Suprapubic skin (tissue), 4 donors: Measurements from ENCODE around the gene TRPM2. TPM values are rescaled to one million over a fixed set of nuclear protein-coding genes. Genes with fewer than 3 reads are reported as not detected.
A peak's percentile ranks its signal among the peaks of the same experiment; 100 is the strongest.

Experiments
- DNase-seq, 2 donors: peaks; one replicate each; pipeline ENCODE4 v3.0.0-alpha.2; 2019; ENCODE audit warnings: low spot score in 2 of 2
- H3K27ac ChIP-seq: fragments of 200-600 bp; sonication (generic); one replicate; pipeline ENCODE4 v1.5.1; 2019
- H3K27me3 ChIP-seq: fragments of 200-600 bp; sonication (generic); one replicate; pipeline ENCODE4 v1.5.1; 2019
- H3K36me3 ChIP-seq: fragments of 200-600 bp; sonication (generic); one replicate; pipeline ENCODE4 v1.5.1; 2019
- H3K4me1 ChIP-seq: fragments of 200-600 bp; sonication (generic); one replicate; pipeline ENCODE4 v1.5.1; 2019
- H3K4me3 ChIP-seq: fragments of 200-600 bp; sonication (generic); one replicate; pipeline ENCODE4 v1.5.1; 2019; ENCODE audit warnings: mild to moderate bottlenecking
- H3K9me3 ChIP-seq: fragments of 200-600 bp; sonication (generic); one replicate; pipeline ENCODE4 v1.5.1; 2019
- EP300 ChIP-seq: sonication (generic); formaldehyde crosslinking; IDR thresholded peaks from one replicate; pipeline ENCODE4 v1.6.1; 2017; ENCODE audit warnings: antibody characterized with exemption
- POLR2A ChIP-seq, 2 donors: fragments of 450-650 bp; IDR thresholded peaks; one replicate each; pipeline ENCODE4 v1.6.1; 2017; ENCODE audit warnings: antibody characterized with exemption in 2 of 2, mild to moderate bottlenecking in 2 of 2, moderate library complexity in 2 of 2
- POLR2AphosphoS5 ChIP-seq, 3 donors: sonication (generic); formaldehyde crosslinking; IDR thresholded peaks; one replicate each; pipeline ENCODE4 v1.6.1; 2017; ENCODE audit warnings: antibody characterized with exemption in 3 of 3
- WGBS: methylation state at CpG from one replicate; pipeline ENCODE4 v1.1.5; 2018; 5-methylcytosine and 5-hydroxymethylcytosine counted together
- total RNA-seq, 4 donors: library from RNA; depleted of rRNA; stranded (reverse); fragments of >200 nt; gene quantifications; one replicate each; pipeline ENCODE4 v1.1.0, GENCODE V29; 2016
- TF ChIP-seq, protein P1 (sequence below), 2 donors: fragments of 200-600 bp in 1 of 2; fragments of 450-650 bp in 1 of 2; sonication (generic) in 1 of 2; IDR thresholded peaks; one replicate each; pipeline ENCODE4 v1.5.1; 2016 to 2019; ENCODE audit warnings: antibody characterized with exemption in 2 of 2, mild to moderate bottlenecking in 1 of 2, moderate library complexity in 1 of 2

The TRPM2 gene
- 1 to 10 TPM; 2.5 to 4.2 (median 3.2) TPM for total RNA-seq

DNA sequence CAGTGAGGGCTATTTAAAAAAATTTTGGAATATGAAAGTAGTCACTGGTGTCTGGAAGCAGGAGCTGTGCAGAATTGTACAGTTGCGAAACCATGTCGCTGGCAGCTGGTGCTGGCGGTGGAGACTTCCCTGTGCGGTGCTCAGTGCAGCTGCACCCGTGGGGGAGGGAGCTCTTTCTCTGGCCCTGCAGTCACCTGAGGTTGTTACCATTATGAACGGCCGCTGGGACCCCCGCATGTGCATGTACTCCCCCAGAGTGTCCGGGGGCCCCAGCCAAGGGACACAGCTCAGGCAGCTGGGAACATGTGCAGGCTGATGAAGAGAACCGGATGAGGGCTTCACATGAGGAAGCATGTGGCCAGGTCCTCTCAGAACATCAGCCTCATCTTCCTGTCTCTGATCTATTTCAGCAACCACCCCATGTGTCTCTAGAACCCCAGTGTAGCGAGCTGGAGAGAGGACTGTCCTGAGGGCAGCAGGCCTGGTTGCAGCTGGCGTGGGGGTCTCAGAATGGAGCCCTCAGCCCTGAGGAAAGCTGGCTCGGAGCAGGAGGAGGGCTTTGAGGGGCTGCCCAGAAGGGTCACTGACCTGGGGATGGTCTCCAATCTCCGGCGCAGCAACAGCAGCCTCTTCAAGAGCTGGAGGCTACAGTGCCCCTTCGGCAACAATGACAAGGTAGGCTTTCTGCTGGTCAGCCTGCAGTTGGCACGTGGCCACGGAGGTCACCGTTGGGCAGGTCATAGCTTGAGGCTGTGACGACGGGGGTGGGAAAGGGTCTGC, at the start of gene TRPM2:
Gene TRPM2 (plus strand): TSS at position 431 of the 780 bp plus-strand sequence. CDS start 80 bp downstream, at position 511.
- 54% methylated on average over 12 of the region's 21 CpGs for WGBS
- Histone ChIP-seq H3K4me1 (peaks cover 24% of the 10 kb centered on the region), H3K9me3 (no peaks in the 10 kb centered on the region), H3K36me3 (no peaks in the 10 kb centered on the region), H3K27me3 (peaks cover 45% of the 10 kb centered on the region), H3K4me3 (peak within 1 kb of the TSS; percentile 19), H3K27ac (peak within 1 kb of the TSS; percentile 38)
- TF ChIP-seq, protein P1, sequence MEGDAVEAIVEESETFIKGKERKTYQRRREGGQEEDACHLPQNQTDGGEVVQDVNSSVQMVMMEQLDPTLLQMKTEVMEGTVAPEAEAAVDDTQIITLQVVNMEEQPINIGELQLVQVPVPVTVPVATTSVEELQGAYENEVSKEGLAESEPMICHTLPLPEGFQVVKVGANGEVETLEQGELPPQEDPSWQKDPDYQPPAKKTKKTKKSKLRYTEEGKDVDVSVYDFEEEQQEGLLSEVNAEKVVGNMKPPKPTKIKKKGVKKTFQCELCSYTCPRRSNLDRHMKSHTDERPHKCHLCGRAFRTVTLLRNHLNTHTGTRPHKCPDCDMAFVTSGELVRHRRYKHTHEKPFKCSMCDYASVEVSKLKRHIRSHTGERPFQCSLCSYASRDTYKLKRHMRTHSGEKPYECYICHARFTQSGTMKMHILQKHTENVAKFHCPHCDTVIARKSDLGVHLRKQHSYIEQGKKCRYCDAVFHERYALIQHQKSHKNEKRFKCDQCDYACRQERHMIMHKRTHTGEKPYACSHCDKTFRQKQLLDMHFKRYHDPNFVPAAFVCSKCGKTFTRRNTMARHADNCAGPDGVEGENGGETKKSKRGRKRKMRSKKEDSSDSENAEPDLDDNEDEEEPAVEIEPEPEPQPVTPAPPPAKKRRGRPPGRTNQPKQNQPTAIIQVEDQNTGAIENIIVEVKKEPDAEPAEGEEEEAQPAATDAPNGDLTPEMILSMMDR (IDR thresholded peaks at IDR 0.05): no peak
- TF ChIP-seq POLR2A (IDR thresholded peaks at IDR 0.05): no peak
- no peak for TF ChIP-seq EP300
- no peak for TF ChIP-seq POLR2AphosphoS5 (IDR thresholded peaks at IDR 0.05)
- DNase-seq: peak in 1 of 2 donors; percentile 64

DNA sequence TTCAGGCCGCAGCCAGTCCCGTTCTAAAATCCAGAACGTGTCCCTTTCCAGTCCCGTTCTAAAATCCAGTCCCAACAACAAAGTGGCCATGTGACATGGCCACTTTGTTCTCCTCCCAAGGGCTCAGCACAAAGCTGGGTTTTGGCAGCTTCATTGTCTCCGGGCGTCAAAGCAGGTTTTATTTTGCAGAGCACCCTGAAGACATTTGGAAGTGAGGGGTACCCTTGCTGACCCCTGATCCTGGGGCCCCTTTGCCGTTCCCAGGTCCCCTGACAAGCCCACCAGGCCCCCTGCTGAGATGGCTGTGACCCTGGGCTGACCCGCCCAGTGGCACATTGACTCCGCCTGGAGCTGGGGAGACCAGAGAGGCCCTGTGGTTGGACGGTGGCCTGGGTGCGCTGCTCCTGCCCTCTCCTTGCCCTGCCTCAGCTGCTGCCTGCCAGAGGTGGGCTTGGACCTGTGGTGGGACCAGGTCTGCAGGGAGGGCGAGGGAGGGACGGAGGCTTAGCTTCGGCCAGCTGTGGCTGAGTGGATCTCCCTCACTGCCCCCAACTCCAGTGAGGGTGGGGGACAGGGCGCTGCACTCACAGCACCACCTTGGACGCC, 49.3 kb upstream of the TRPM2 start:
- DNase-seq: no peak
- H3K4me3 ChIP-seq: no peak overlapping the region
- 47% methylated on average over 6 of the region's 16 CpGs for WGBS
- no peaks in the 10 kb centered on the region for H3K9me3 ChIP-seq
- no peak for TF ChIP-seq EP300
- peaks cover 21% of the 10 kb centered on the region for H3K36me3 ChIP-seq
- no peaks in the 10 kb centered on the region for H3K27me3 ChIP-seq
- H3K4me1 ChIP-seq: peaks cover 66% of the 10 kb centered on the region
- H3K27ac ChIP-seq: peak overlapping the region; percentile 23

DNA sequence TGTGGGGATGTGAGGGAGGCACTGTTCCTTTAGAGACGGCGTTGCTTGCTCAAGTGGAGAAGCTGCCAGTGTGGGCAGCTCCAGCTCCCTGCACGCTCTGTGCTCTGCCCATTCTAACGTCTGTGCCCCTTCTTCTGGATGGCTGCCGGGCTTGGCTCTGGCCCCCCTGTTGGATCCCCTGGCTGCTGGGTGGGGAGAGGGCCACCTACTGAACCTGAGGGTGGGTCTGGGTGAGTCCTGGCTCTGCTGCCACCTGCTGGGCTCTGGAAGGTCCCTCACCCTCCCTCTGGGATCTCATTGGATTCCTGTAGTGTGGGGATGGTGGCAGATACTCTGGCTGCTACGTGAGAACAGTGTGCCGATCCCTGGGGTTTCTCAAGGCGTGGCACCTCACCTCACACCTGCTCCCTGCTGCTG, 48.5 kb upstream of the TRPM2 start:
- Histone ChIP-seq H3K4me3 (no peak overlapping the region), H3K4me1 (peaks cover 59% of the 10 kb centered on the region), H3K27ac (no peak overlapping the region), H3K36me3 (peaks cover 26% of the 10 kb centered on the region), H3K27me3 (no peaks in the 10 kb centered on the region), H3K9me3 (no peaks in the 10 kb centered on the region)
- WGBS: 0% methylated on average over 1 of the region's 8 CpGs
- DNase-seq: no peak
- TF ChIP-seq, protein P1 (IDR thresholded peaks at IDR 0.05): peak in 1 of 2 donors; percentile 72
- TF ChIP-seq EP300: no peak

DNA sequence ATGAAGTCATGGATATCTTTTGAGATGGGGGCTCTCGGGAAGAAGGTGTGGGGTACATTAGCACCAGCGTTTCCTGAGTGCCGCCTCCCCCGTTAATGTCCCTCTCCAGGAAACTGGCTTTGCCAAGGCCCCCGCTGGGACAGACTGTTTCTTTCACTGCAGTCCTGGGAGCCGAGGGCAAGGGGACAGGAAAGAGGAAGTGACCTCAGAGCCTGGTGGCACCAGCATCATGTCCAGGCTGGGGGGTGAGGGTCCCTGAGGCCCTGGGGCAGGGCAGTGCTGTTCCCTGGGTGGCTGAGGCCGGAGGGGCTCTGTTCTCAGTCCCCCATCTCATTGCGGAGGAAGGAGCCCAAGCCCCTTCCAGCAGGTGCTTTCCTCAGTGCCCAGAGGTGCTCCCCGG, 47.7 kb upstream of the TRPM2 start:
- Histone ChIP-seq H3K27ac (no peak overlapping the region), H3K27me3 (no peaks in the 10 kb centered on the region), H3K4me3 (no peak overlapping the region), H3K4me1 (peaks cover 56% of the 10 kb centered on the region), H3K9me3 (no peaks in the 10 kb centered on the region), H3K36me3 (peaks cover 34% of the 10 kb centered on the region)
- WGBS: 72% methylated on average over 2 of the region's 9 CpGs
- DNase-seq: no peak
- TF ChIP-seq, protein P1 (IDR thresholded peaks at IDR 0.05): no peak
- TF ChIP-seq POLR2A (IDR thresholded peaks at IDR 0.05) (no peak), EP300 (no peak), POLR2AphosphoS5 (IDR thresholded peaks at IDR 0.05) (no peak)

DNA sequence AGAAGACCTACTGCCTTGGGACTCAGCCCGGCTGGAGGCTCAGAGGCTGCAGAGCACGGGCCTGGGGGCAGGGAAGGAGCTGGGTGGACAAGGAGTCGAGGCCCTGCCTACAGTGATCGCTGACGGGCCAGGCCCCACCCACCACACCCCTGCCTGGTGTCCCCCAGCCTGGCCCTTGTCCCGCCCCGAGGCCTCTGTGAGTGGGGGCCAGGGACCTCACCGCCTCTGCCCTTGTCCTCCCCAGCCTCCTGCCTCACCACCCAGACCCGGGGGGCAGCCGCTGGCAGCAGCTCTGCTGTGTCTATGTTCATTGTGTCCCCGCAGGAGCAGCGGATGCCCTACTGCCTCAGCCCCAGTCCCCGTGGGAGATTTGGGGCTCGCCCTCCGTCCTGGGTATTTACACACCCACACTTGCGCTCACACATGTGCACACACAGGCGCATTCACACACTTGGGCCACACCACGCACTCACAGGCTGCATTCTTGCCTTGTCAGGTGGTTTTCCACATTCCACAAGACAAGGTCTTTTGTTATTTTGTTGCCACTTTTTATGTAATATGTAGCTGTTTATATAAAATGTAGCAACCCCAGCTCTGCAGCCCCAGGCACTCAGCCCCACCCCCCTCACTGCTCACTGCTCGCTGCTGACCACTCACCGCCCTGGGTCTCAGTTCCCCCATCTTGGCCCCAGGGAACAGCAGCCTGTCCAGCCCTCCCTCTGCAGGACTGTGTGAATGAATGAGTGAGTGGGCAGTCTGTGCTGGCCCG, 46.3 kb upstream of the TRPM2 start:
- Histone ChIP-seq H3K4me1 (peaks cover 42% of the 10 kb centered on the region), H3K36me3 (peaks cover 48% of the 10 kb centered on the region), H3K27me3 (no peaks in the 10 kb centered on the region), H3K9me3 (no peaks in the 10 kb centered on the region), H3K4me3 (no peak overlapping the region), H3K27ac (no peak overlapping the region)
- WGBS: 82% methylated on average over 17 of the region's 21 CpGs
- no peak for DNase-seq
- TF ChIP-seq POLR2AphosphoS5 (IDR thresholded peaks at IDR 0.05): no peak
- TF ChIP-seq POLR2A (IDR thresholded peaks at IDR 0.05): no peak
- TF ChIP-seq, protein P1 (IDR thresholded peaks at IDR 0.05): no peak
- no peak for TF ChIP-seq EP300
